Lung (tissue), 12 donors: ENCODE data around the gene MAPKBP1. TPM values are rescaled to one million over a fixed set of nuclear protein-coding genes. Genes with fewer than 3 reads are reported as not detected.

ENCODE experiments used
- ATAC-seq: fragments of 200-7000 bp; cut with Tn5 transposase; one replicate; pipeline ENCODE4 v1.9.1; 2020; ENCODE audit warnings: moderate number of reproducible peaks; ENCODE audit not compliant: insufficient read depth, low FRiP score
- DNase-seq, 3 donors: peaks; one replicate each; pipeline ENCODE4 v3.0.0-alpha.2; 2013 to 2017
- H3K27ac ChIP-seq, 2 donors: one replicate each; pipeline ENCODE4 v1.5.1; 2013; ENCODE audit warnings: mild to moderate bottlenecking in 2 of 2, moderate library complexity in 2 of 2, control low read depth in 1 of 2, inconsistent platforms in 1 of 2, low read depth in 1 of 2, low read length in 1 of 2
- H3K27me3 ChIP-seq, 3 donors: one replicate each; pipeline ENCODE4 v1.5.1; 2013; ENCODE audit warnings: low read length in 2 of 3; ENCODE audit not compliant: control insufficient read depth in 3 of 3, insufficient read depth in 3 of 3
- H3K36me3 ChIP-seq, 4 donors: one replicate each; pipeline ENCODE4 v1.5.1; 2013; ENCODE audit warnings: low read length in 4 of 4, mild to moderate bottlenecking in 1 of 4, moderate library complexity in 1 of 4; ENCODE audit not compliant: control insufficient read depth in 4 of 4, insufficient read depth in 4 of 4
- H3K4me1 ChIP-seq, 5 donors: one replicate each; pipeline ENCODE4 v1.5.1; 2013; ENCODE audit warnings: low read length in 5 of 5, mild to moderate bottlenecking in 2 of 5, moderate library complexity in 1 of 5; ENCODE audit not compliant: control insufficient read depth in 5 of 5, insufficient read depth in 5 of 5
- H3K4me3 ChIP-seq: one replicate; pipeline ENCODE4 v1.5.1; 2013; ENCODE audit warnings: mild to moderate bottlenecking, control low read depth, moderate library complexity
- H3K9ac ChIP-seq, 2 donors: one replicate each; pipeline ENCODE4 v1.5.1; 2013; ENCODE audit warnings: low read length in 2 of 2, control low read depth in 1 of 2; ENCODE audit not compliant: insufficient read depth in 1 of 2
- H3K9me3 ChIP-seq, 4 donors: one replicate each; pipeline ENCODE4 v1.5.1; 2013; ENCODE audit warnings: low read length in 3 of 4, mild to moderate bottlenecking in 1 of 4, moderate library complexity in 1 of 4; ENCODE audit not compliant: control insufficient read depth in 4 of 4, insufficient read depth in 3 of 4
- CTCF ChIP-seq: IDR thresholded peaks from 2 replicates; pipeline ENCODE4 v1.5.1; 2012; ENCODE audit warnings: mild to moderate bottlenecking; ENCODE audit errors: control extremely low read depth, extremely low read depth
- whole genome bisulfite sequencing, 2 donors: extraction: QIAGEN DNeasy Blood & Tissue Kit; methylation state at CpG; one replicate each; pipeline ENCODE4 v1.1.7; 2013; 5-methylcytosine and 5-hydroxymethylcytosine counted together
- polyA plus RNA-seq, 2 donors: library from polyadenylated mRNA; stranded (reverse); fragments of 200-250 nt; gene quantifications; one replicate each; pipeline ENCODE4 v1.2.1, GENCODE V29; 2013
- total RNA-seq, 2 donors: library from RNA; depleted of rRNA in 1 of 2; stranded (reverse); fragments of >200 nt in 1 of 2; gene quantifications; one replicate each; pipeline ENCODE4 v1.2.1, GENCODE V29; 2014 to 2021
- donor health status: control.
- donor health status: control.
- donor health status: Bipolar disorder and iron deficiency.
- donor health status: healthy.
- donor health status: DM: yes; HTN: yes; CAD: no.

The MAPKBP1 gene
- total and polyA plus RNA-seq, 4 donors = 7.2 to 25.7 (median 16.4) TPM

- H3K9me3 ChIP-seq = no peaks in the 10 kb centered on the region
- no peak overlapping the region for H3K9ac ChIP-seq
- DNase-seq = no peak
- H3K4me3 ChIP-seq = no peak overlapping the region
- no peak overlapping the region for H3K27ac ChIP-seq
- no peaks in the 10 kb centered on the region for H3K36me3 ChIP-seq
- H3K4me1 ChIP-seq = peaks cover 0 to 20% (median 4%) of the 10 kb centered on the region in 5 donors
- no peaks in the 10 kb centered on the region for H3K27me3 ChIP-seq
- WGBS, 2 donors = 94% methylated on average over 15 of the region's 15 CpGs
- TF ChIP-seq CTCF = no peak
- no peak for ATAC-seq
Observed at GRCh38 chr15:41858756-41859155, 84.5 kb downstream of the MAPKBP1 start.

- Histone ChIP-seq H3K27me3 (no peaks in the 10 kb centered on the region), H3K9ac (no peak overlapping the region), H3K9me3 (no peaks in the 10 kb centered on the region), H3K36me3 (no peaks in the 10 kb centered on the region), H3K4me3 (no peak overlapping the region), H3K27ac (no peak overlapping the region), H3K4me1 (peaks cover 0 to 5% (median 4%) of the 10 kb centered on the region in 5 donors)
- DNase-seq (no peak), ATAC-seq (no peak)
- no peak for TF ChIP-seq CTCF
- 48 to 51% methylated on average over 15 of the region's 15 CpGs for WGBS, 2 donors
Observed at GRCh38 chr15:41860049-41860828, 86.0 kb downstream of the MAPKBP1 start.

GRCh38 chr15:41861736-41862356, 87.6 kb downstream of the MAPKBP1 start:
- Histone ChIP-seq H3K27ac (no peak overlapping the region), H3K27me3 (no peaks in the 10 kb centered on the region), H3K4me3 (no peak overlapping the region), H3K36me3 (no peaks in the 10 kb centered on the region), H3K9me3 (no peaks in the 10 kb centered on the region), H3K4me1 (peaks cover 0 to 8% (median 0%) of the 10 kb centered on the region in 5 donors), H3K9ac (no peak overlapping the region)
- DNase-seq (no peak), ATAC-seq (no peak)
- WGBS, 2 donors = 90 to 97% methylated on average over 18 of the region's 18 CpGs
- TF ChIP-seq CTCF = no peak
